ENCODE measurements around the gene CD81.

CD81 gene

GRCh38 chr11:2408671-2409070, 31.6 kb downstream of the CD81 start:
- DNase-seq: no peak

DNA sequence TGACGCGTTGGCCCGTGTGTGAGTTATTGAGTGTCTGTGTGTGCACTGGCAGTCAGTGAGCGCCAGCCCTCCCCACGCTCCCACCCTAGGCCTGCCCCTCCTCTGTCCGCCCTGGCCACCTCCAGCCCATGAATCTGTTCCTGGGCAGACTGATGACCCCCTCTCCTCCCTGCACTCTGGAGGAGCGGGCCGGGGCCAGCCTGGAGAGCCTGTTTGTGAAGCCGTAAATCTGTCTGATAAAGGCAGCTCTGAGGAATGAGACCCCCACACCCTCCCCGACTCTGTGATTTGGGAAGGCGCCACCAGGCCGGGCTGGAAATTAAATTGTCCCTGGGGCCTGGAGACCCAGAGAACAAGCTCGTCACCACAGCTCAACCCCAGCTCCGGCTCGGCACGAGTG, 32.0 kb downstream of the CD81 start:
- DNase-seq: no peak

DNA sequence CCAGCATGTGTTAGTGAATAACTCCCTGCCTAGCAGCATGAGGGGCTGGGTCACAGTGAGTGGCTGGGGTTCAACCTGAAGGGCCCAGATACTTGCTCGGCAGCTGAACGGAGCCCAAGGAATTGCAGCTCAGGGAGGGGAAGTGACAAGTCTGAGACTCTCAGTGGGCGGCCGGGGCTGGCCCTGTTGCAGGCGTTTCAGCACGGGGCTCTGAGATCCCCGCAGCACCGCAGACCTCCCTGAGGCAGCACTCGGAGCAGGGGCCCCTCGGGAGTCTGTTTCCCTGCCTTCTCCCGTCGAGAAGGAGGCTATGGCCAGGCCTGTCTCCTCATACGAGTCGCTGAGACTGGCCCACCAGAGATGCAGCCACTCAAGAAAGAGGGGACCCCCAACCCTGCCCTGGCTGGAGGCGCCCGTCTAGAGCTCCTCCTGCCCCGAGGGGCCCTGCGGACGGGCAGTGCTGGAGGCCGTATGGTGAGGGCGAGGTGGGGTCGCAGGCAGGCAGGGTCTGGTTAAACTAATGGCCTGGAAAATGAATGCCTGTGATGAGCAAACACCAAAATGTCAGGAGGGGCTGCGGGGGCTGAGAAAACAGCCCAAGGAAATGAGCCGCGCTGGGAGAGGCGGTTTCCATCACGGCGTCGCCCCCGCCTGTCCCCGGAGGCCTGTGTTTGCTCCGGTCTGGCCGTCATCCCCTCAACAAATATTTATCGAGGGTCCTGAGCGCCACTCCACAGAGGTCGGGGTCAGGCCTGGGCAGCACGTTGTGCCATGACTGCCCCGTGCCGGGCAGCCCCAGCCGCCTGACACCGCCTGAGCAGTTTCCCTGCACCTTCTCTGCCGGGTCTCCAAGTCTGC, 32.7 kb downstream of the CD81 start:
- DNase-seq: no peak

GRCh38 chr11:2410616-2411015, 33.5 kb downstream of the CD81 start:
- DNase-seq: no peak

- DNase-seq: no peak
Measured at GRCh38 chr11:2411446-2412305, 34.6 kb downstream of the CD81 start.

DNA sequence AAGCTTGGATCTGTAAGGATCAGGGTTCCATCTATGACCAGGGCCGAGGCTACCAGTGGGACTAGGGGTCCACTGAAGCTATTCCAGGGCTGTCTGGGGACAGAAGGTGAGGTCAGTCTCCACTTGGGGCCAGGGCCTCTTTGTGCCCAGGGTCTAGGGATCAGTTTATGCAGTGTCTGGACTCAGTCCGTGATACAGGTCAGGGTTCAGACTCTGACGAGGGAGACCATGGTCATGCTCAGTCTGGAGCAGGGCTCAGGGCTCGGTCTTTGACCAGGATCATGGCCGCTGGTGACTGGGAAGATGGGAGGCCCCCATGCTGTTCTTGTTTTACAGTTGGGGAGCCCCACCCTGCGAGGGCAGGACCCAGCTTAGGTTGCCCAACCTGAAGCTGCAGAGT, 35.2 kb downstream of the CD81 start:
- DNase-seq: no peak

- no peak for DNase-seq
Measured at GRCh38 chr11:2413742-2414579, 36.9 kb downstream of the CD81 start.

GRCh38 chr11:2414616-2415015, 37.5 kb downstream of the CD81 start:
- DNase-seq: no peak

GRCh38 chr11:2415171-2415570, 38.1 kb downstream of the CD81 start:
- no peak for DNase-seq

DNA sequence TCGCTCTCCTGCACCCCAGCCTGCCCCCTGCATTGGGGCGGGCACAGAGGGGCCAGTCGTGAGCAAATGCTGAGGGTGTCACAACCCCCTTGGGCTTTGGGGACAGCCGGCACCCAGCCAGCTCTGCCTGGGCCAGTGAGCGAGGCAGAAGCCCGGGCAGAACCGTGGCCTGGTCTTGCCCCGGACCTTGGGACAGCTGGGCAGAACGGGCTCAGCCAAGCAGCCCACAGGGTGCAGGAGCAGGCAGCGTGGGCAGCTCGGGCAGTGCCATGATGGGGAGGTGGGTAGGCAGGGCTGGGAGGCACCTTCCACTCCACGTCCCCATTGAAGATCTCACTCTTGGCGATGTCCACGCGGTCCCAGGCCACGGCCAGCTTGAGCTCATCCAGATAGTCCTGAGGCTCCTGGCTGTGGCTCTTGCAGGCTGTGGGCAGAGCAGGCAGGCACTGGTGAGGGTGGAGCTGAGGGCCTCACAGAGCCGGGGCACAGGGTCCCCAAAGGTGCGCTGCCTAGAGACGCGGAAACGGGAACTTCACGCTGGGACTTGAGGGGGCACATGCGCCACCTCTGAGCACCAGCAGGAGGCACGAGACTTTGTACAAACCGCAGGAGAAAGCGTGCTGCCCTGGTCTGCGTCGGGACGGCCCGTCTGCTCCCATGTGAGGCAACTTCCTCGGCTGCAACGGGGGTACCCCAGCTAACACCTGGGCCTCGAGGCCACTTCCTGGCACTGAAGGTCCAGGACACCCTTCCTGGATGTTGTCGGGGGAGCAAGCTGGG, 38.7 kb downstream of the CD81 start:
- no peak for DNase-seq

GRCh38 chr11:2416765-2417164, 39.7 kb downstream of the CD81 start:
- no peak for DNase-seq

DNA sequence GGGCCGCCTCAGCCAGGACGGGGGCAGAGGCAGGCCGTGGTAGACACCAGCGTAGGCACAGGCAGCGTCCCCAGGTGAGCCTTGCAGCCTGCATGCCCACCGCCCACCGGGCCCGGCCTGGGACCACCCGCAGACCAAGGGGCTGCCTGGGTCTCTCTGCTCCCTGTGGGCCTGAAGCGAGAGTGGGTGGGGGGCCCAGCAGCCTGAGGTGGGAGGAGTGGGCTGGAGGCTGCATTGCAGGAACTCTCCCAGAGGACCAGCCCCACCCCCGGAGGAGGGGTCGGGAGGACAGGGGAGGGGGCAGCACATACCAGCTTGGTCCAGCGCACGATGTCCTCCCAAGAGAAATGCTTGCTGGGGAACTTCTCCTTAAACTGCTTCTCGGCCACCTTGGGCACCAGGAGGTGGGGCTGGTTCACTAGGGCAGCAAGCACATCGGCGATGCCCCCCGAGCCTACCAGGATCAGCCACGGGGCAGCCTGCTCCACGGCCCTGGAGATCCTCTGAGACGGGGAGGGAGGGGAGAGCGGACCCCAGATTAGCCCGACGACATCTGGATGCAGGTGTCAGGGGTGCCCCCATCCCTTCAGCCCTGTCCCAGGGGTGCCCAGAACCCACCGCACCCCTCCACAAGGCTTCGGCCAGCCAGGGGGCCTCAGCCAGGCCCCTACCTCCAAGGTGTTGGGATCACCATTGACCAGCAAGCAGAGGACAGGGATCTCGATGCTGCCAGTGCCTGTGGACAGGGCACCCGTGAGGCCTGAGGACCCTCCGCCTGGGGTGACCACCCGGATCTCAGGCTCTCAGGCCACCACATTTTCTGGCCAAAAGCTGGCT, 41.0 kb downstream of the CD81 start:
- DNase-seq: no peak

DNA sequence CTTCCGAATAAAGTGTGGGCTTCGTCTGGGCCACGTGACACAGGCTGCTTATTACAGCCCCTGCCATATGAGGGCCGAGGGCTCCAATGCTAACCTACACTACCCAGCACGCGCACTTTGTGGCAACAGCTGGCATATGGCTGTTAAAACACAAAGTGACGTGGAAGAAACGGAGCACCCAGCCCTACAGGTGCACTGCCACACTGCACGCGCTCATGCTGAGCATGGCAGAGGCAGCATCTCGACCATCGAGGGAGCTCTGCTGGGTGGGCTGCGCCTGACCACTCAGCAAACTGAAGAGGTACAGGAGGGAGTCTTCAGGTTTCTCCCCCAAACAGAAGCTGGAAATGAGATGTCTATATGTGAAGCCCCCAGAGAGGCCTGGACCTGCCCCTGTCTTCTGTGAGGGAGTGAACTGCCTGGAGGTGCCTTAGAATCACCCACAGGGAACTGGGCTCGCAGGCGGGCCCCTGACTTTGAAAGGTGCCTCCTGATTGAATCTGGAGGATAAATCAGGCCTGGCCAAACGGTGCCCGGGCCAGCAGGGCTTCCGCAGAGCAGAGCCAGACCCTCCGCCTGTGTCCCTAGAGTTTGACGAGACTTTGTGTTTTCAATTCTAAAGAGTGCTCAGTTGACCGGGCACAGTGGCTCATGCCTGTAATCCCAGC, 41.7 kb downstream of the CD81 start:
- no peak for DNase-seq

DNA sequence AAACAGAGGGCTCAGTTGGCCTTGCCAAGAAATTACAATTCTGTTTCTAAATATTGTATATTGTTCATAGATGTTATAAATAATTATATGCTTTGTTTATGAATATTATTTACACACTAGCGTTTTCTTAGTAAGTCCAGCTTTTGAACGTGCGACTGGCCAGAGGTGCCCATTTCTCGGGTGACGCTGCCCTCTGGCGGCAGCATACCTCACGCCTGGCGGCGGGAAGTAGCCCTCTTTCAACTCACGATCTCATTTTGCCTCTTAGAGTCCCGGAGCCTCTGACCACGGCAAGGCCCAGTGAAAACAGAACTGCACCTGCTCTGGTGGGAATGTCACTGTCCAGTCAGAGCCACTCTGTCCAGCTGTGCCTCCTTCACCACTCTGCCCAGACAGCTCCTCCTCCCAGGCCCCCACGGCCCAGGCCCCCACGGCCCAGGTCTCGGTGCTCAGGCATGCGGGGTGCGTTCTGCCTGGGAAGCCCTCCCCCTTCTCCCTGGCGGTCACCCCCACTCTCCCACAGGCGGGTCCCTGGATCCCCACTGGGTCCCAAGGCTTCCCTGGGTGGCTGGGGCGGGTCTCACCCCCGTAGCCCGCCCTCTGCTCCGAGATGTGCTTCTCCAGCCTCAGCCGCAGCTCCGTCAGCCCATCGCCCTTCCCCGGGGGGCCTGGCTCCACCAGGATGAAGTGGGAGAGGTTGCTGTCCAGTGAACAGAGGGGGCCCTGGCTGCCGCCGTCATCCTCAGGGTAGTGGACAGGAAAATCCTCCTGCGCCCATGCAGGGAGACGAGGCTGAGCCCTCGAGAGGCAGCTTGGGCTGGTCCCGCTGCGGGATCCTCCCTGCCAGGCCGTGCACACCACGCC, 42.8 kb downstream of the CD81 start:
- DNase-seq: no peak

DNA sequence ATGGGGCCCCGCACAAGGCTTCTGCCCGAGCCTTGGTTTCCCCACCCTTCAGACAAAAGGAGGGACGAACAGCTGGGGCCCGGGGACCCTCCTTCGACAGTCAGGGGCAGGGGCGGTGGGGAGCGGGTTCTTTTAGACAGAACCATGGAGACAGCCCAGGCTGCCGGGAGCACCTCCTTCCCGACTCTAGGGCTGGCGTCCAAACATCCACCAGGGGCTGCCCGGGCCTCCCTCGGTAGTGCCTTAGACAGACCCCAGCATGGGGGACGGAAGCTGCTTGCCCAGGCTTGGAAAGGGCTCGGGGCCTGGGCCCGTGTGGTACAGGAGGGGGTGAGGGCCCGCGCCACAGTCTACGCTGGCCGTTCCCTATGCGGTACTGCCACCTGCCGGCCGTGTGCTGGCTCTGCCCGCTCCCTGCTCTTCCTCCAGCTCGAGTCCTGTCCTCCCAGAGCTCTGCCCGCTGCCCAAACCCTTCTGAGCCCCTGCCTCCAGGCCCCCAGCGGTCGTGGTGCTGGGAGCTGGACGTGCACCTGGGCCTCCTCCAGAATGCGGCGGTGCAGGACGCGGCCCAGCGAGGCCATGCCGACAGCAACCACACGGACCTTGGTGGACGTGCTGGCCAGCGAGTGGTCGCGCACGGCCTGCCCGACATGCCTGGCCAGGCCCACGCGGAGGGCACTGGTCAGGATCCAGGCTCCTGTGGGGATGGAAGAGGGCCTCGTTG, 43.6 kb downstream of the CD81 start:
- no peak for DNase-seq

DNA sequence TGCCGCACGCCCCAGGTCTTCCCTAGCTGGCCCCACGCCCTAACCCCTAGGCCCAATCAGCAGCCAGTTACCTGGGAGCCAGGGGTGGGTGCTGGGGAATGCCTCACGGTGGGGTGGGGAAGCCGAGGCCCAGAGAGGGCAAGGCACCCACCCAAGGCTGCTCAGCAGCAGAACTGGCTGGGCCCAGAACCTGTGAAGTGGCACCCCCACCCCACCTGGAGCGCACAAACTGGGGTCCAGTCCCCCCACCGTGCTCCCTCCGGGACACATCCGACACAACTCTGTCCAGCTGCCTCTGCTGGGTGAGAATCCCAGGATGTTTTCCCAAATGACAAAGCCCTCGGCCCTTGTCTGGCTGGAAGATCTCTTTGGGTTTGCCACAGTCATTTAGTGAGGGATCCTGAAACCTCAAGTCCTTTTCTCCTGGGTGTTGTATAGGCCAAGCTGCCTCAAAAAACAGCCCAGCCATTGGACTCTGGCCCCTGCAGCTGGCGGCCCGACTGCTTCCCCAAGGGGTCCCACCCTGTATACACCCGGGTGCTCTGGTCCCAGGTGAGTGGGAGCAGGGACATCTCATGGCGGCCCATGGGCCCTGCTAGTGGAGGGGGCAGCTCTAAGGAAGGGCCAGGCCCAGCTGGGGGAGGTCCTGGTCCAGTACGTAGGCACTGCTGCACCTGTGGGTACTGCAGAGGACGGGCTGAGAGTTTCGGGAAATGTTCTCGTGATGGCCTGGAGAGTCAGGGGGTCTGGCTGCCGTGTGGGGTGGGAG, 44.3 kb downstream of the CD81 start:
- DNase-seq: no peak

GRCh38 chr11:2421996-2422395, 44.9 kb downstream of the CD81 start:
- DNase-seq: no peak

DNA sequence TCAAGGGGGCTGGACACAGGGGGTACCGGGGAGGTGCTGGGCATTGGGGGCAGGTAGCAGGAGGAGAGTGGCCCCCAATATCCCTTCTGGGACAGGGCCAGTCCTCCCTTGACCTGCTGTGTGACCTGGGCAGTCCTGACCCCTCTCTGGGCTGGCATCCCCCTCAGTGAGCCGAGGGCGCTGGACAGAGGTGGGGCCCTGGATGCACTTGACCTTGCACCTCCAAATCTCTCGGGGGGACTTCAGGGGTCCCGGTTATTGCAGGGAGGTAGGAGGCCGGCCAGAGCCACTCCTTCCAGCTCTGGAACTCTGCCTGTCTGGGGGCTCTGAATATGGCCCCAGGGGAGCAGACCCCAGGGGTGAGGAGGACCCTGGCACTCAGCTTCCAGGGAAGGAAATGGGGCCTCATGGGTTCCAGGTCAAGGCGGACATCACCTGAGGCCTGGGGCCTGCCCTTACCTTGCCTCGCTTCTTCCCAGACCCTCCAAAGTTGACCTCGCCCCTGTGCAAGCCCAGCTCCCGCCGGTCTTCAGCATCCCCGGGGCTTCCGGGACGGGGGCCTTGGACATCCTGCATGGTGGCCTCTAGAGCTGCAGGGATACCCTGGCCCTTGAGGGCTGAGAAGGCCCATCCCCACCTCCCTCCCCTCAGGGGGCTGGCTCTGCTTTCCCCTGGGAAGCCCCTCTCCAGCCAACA, 45.5 kb downstream of the CD81 start:
- DNase-seq: no peak
